ENCODE data around the gene CDKN1C.
A peak's percentile ranks its signal among the peaks of the same experiment; 100 is the strongest.

The CDKN1C gene

GRCh38 chr11:2838091-2838490 lies 47.5 kb downstream of the CDKN1C start:
- no peak for DNase-seq (ENCODE audit: low read depth)
- no peak overlapping the region for H3K4me3 ChIP-seq (ENCODE audit: low read length)
- no peak for TF ChIP-seq CTCF (IDR thresholded peaks at IDR 0.05; ENCODE audit: insufficient read depth, low read depth, low read length, missing control alignments)

GRCh38 chr11:2837651-2838050 lies 47.9 kb downstream of the CDKN1C start:
- H3K4me3 ChIP-seq (ENCODE audit: low read length): no peak overlapping the region
- DNase-seq (ENCODE audit: low read depth): no peak
- TF ChIP-seq CTCF (IDR thresholded peaks at IDR 0.05; ENCODE audit: insufficient read depth, low read depth, low read length, missing control alignments): no peak

- peak; percentile 25 for TF ChIP-seq CTCF (IDR thresholded peaks at IDR 0.05; ENCODE audit: insufficient read depth, low read depth, low read length, missing control alignments)
- no peak overlapping the region for H3K4me3 ChIP-seq (ENCODE audit: low read length)
- DNase-seq (ENCODE audit: low read depth): no peak
Observed at GRCh38 chr11:2837096-2837601, 48.4 kb downstream of the CDKN1C start.

- no peak overlapping the region for H3K4me3 ChIP-seq (ENCODE audit: low read length)
- no peak for TF ChIP-seq CTCF (IDR thresholded peaks at IDR 0.05; ENCODE audit: insufficient read depth, low read depth, low read length, missing control alignments)
- DNase-seq (ENCODE audit: low read depth): no peak
Observed at GRCh38 chr11:2836315-2837095, 49.1 kb downstream of the CDKN1C start.

- no peak overlapping the region for H3K4me3 ChIP-seq (ENCODE audit: low read length)
- no peak for TF ChIP-seq CTCF (IDR thresholded peaks at IDR 0.05; ENCODE audit: insufficient read depth, low read depth, low read length, missing control alignments)
- DNase-seq (ENCODE audit: low read depth): no peak
Observed at GRCh38 chr11:2835751-2836150, 49.8 kb downstream of the CDKN1C start.

- DNase-seq (ENCODE audit: low read depth): peak; percentile 51
- no peak for TF ChIP-seq CTCF (IDR thresholded peaks at IDR 0.05; ENCODE audit: insufficient read depth, low read depth, low read length, missing control alignments)
- no peak overlapping the region for H3K4me3 ChIP-seq (ENCODE audit: low read length)
Observed at GRCh38 chr11:2835296-2835695, 50.3 kb downstream of the CDKN1C start.

Data from epithelial cell of esophagus (primary cell).